K562 (cell line): ENCODE results near the gene HYAL1. TPM values are rescaled to one million over a fixed set of nuclear protein-coding genes. Genes with fewer than 3 reads are reported as not detected.

ENCODE experiments used
- CHD4 ChIP-seq: fragments of 200-600 bp; sonication (generic); IDR thresholded peaks from 3 replicates; pipeline ENCODE4 v1.6.1; 2012; ENCODE audit warnings: low read depth, mild to moderate bottlenecking, mixed read lengths, low read length, inconsistent platforms; ENCODE audit not compliant: insufficient read depth, insufficient replicate concordance, poor library complexity, severe bottlenecking
- COPS2 ChIP-seq: fragments of 450-650 bp; conservative IDR thresholded peaks from 2 replicates; pipeline ENCODE4 v1.6.1; 2016; ENCODE audit warnings: mild to moderate bottlenecking, moderate library complexity
- CREBBP ChIP-seq: IDR thresholded peaks from one replicate; pipeline ENCODE4 v1.6.1; 2012; ENCODE audit warnings: low read depth, mild to moderate bottlenecking, control low read depth, inconsistent platforms, low read length
- ETV5 ChIP-seq: sonication (generic); formaldehyde crosslinking; IDR thresholded peaks from 2 replicates; pipeline ENCODE4 v1.4.0; 2020; ENCODE audit warnings: low read depth, mild to moderate bottlenecking, missing genetic modification reagents
- GATA2 ChIP-seq: sonication (generic); formaldehyde crosslinking; IDR thresholded peaks from 2 replicates; pipeline ENCODE4 v1.4.0; 2020; ENCODE audit warnings: mild to moderate bottlenecking, missing genetic modification reagents
- HDAC3 ChIP-seq: fragments of 450-650 bp; IDR thresholded peaks from 2 replicates; pipeline ENCODE4 v1.6.1; 2018; ENCODE audit warnings: borderline replicate concordance, mild to moderate bottlenecking, moderate library complexity; ENCODE audit not compliant: partially characterized antibody
- HNRNPH1 ChIP-seq: fragments of 200-400 bp; formaldehyde crosslinking; optimal IDR thresholded peaks from 2 replicates; pipeline ENCODE3; 2017; ENCODE audit warnings: low read depth, mild to moderate bottlenecking, low read length, moderate library complexity
- MED1 ChIP-seq: sonication (generic); formaldehyde crosslinking; IDR thresholded peaks from 2 replicates; pipeline ENCODE4 v1.8.1; 2023; ENCODE audit warnings: missing genetic modification reagents, borderline replicate concordance
- NFATC3 ChIP-seq: fragments of 450-650 bp; IDR thresholded peaks from 2 replicates; pipeline ENCODE4 v1.6.1; 2017; ENCODE audit warnings: mild to moderate bottlenecking
- NR3C1 ChIP-seq: sonication (generic); formaldehyde crosslinking; IDR thresholded peaks from 2 replicates; pipeline ENCODE4 v1.8.1; 2022; ENCODE audit warnings: missing genetic modification reagents
- RFX7 ChIP-seq: fragments of 250-450 bp; sonication (Bioruptor Pico); IDR thresholded peaks from 2 replicates; pipeline ENCODE4 v1.5.1; 2021; ENCODE audit warnings: mild to moderate bottlenecking
- U2AF2 ChIP-seq: fragments of 200-400 bp; formaldehyde crosslinking; optimal IDR thresholded peaks from 2 replicates; pipeline ENCODE3; 2017; ENCODE audit warnings: low read depth, mild to moderate bottlenecking, low read length
- XRCC3 ChIP-seq: fragments of 450-650 bp; IDR thresholded peaks from 2 replicates; pipeline ENCODE4 v1.6.1; 2017; ENCODE audit warnings: mild to moderate bottlenecking, moderate library complexity
- ZNF347 ChIP-seq: fragments of 450-650 bp; formaldehyde crosslinking; IDR thresholded peaks from 2 replicates; pipeline ENCODE4 v1.4.0; 2020; ENCODE audit warnings: low read depth, mild to moderate bottlenecking, moderate library complexity
- ZNF778 ChIP-seq: fragments of 450-650 bp; formaldehyde crosslinking; IDR thresholded peaks from 2 replicates; pipeline ENCODE4 v1.4.0; 2020; ENCODE audit warnings: mild to moderate bottlenecking, moderate library complexity
- polyA plus RNA-seq, 8 experiments: library from polyadenylated mRNA; depleted of rRNA in 4 of 8; stranded (reverse) in 5 of 8; unstranded in 3 of 8; fragments of >200 nt; fragmentation: Nextera tagmentation in 2 of 8; fragmentation: Illumina TruSeq in 1 of 8; extraction: Ambion mirVana in 2 of 8; extraction: Trizol in 1 of 8; gene quantifications; 2 replicates each; pipeline versions ENCODE4 v1.2.1 to v1.2.3, GENCODE V29; 2011 to 2014; ENCODE audit warnings: inconsistent platforms in 1 of 8, missing spikeins in 1 of 8
- total RNA-seq, 7 experiments: library from RNA; depleted of rRNA in 6 of 7; stranded (reverse); fragments of >200 nt in 6 of 7; fragmentation: Illumina TruSeq in 2 of 7; extraction: Trizol in 2 of 7; gene quantifications; 2 replicates each; pipeline versions ENCODE4 v1.2.1 to v1.2.3, GENCODE V29; 2011 to 2021; ENCODE audit warnings: low replicate concordance in 1 of 7
- TF ChIP-seq, protein P1 (sequence below): fragments of 450-650 bp; formaldehyde crosslinking; IDR thresholded peaks from 2 replicates; pipeline ENCODE4 v1.4.0; 2022; ENCODE audit warnings: mild to moderate bottlenecking, moderate library complexity
- TF ChIP-seq, protein P2 (sequence below), 2 experiments: fragments of 450-650 bp; formaldehyde crosslinking in 1 of 2; IDR thresholded peaks; 2 replicates each; pipeline versions ENCODE4 v1.4.0 to v1.6.1; 2014 to 2020; ENCODE audit warnings: mild to moderate bottlenecking in 2 of 2, borderline replicate concordance in 1 of 2, low read depth in 1 of 2
- TF ChIP-seq, protein P3 (sequence below): fragments of 250-450 bp; sonication (Bioruptor Pico); IDR thresholded peaks from 2 replicates; pipeline ENCODE4 v1.5.0; 2021

Gene HYAL1
- total and polyA plus RNA-seq, 9 of the 15 experiments (the other 6 are each of a cell fraction or from before 2014, with no cell fraction given): 1.4 to 8.5 (median 4.7) TPM

DNA sequence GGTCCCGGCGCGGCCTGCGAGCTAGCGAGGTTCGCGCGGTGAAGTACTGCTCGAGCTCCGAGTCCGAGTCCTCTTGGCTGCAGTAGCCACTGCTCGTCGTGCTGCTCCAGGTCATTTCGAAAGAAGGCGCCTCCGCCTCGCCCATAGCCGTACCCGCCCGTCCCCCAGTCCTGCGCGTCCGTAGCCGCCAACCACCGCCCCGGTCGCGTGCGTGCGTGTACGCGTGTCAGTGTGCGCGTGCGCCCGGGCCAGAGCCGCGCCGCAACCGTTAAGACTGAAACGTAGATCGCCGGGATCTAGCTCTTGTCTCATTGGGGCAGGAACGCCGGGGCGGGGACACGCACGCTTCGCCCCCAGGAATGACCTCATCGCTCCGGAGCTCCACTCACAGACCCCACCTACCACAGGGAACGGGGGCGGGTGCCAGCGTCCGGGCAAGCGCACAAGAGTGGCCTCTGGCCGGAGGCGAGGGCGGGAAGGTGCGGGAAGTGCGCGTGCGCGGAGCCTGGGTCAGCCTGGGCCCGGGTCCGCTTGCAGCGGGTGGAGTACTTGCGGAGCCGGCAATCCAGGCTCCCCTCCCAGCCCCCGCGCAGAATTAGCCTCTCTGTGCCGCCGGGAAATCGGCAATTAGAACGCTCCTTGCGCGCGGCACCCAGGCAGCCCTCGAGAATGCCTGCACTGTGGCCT is 33.9 kb upstream of the HYAL1 start (continued):
- TF ChIP-seq NR3C1 (CRISPR knock-in tag) (no peak; the same call in 1 of the 2 replicates), COPS2 (no peak), ETV5 (no peak), ZNF347 (CRISPR knock-in tag) (no peak), CHD4 (no peak), MED1 (CRISPR knock-in tag) (no peak), CREBBP (no peak), U2AF2 (no peak), GATA2 (CRISPR knock-in tag) (no peak), NFATC3 (no peak), HDAC3 (no peak), XRCC3 (no peak), ZNF778 (CRISPR knock-in tag) (no peak), RFX7 (CRISPR knock-in tag) (no peak), HNRNPH1 (no peak)
- TF ChIP-seq, protein P1, sequence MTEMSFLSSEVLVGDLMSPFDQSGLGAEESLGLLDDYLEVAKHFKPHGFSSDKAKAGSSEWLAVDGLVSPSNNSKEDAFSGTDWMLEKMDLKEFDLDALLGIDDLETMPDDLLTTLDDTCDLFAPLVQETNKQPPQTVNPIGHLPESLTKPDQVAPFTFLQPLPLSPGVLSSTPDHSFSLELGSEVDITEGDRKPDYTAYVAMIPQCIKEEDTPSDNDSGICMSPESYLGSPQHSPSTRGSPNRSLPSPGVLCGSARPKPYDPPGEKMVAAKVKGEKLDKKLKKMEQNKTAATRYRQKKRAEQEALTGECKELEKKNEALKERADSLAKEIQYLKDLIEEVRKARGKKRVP: no peak
- TF ChIP-seq, protein P2, sequence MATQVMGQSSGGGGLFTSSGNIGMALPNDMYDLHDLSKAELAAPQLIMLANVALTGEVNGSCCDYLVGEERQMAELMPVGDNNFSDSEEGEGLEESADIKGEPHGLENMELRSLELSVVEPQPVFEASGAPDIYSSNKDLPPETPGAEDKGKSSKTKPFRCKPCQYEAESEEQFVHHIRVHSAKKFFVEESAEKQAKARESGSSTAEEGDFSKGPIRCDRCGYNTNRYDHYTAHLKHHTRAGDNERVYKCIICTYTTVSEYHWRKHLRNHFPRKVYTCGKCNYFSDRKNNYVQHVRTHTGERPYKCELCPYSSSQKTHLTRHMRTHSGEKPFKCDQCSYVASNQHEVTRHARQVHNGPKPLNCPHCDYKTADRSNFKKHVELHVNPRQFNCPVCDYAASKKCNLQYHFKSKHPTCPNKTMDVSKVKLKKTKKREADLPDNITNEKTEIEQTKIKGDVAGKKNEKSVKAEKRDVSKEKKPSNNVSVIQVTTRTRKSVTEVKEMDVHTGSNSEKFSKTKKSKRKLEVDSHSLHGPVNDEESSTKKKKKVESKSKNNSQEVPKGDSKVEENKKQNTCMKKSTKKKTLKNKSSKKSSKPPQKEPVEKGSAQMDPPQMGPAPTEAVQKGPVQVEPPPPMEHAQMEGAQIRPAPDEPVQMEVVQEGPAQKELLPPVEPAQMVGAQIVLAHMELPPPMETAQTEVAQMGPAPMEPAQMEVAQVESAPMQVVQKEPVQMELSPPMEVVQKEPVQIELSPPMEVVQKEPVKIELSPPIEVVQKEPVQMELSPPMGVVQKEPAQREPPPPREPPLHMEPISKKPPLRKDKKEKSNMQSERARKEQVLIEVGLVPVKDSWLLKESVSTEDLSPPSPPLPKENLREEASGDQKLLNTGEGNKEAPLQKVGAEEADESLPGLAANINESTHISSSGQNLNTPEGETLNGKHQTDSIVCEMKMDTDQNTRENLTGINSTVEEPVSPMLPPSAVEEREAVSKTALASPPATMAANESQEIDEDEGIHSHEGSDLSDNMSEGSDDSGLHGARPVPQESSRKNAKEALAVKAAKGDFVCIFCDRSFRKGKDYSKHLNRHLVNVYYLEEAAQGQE (IDR thresholded peaks at IDR 0.05; ENCODE audit: borderline replicate concordance): no peak
- TF ChIP-seq, protein P2 (CRISPR knock-in tag; IDR thresholded peaks at IDR 0.05; ENCODE audit: low read depth): 0 out of 2 replicates have a peak, but pooled peaks have one; percentile 42
- TF ChIP-seq, protein P3, sequence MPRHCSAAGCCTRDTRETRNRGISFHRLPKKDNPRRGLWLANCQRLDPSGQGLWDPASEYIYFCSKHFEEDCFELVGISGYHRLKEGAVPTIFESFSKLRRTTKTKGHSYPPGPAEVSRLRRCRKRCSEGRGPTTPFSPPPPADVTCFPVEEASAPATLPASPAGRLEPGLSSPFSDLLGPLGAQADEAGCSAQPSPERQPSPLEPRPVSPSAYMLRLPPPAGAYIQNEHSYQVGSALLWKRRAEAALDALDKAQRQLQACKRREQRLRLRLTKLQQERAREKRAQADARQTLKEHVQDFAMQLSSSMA (CRISPR knock-in tag): no peak
